ENCODE data around the gene AFAP1.

AFAP1 gene

DNA sequence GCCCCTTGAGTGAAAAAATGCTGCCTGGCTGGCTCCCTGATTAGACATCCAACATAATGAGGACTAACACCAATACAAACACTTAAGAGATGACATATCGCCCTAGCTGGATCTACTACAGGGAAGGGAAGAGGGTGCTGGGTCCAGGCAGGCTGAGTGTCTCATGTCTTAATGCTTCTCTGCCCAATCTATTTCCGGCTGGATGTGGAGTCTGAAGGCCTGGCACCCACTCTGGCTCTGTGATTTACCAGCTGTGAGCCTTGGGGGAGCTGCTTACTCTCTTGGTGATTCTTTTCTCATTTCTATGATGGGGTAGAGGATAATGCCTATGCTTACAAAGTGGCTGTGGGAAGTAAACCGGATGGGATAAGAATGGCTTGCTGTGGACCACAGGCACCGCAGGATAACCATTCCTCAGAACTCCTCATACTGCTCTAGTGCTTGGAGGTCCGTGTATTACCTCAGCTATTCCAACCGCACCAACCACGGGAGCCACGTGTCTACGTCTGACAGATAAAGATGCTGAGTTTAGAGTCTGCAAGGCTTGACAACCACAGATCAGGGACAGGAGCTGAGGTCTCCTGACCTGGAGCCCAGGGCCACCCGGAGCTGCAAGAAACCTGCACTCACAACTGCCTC is 161.7 kb downstream of the AFAP1 start:
- CTCF ChIA-PET, result interaction anchor here (1.3 to 4.0 kb wide), 4 partner anchors 8 to 27 kb away, joined by 3 to 17 read pairs (median 4); no protein-coding TSS in a partner anchor

DNA sequence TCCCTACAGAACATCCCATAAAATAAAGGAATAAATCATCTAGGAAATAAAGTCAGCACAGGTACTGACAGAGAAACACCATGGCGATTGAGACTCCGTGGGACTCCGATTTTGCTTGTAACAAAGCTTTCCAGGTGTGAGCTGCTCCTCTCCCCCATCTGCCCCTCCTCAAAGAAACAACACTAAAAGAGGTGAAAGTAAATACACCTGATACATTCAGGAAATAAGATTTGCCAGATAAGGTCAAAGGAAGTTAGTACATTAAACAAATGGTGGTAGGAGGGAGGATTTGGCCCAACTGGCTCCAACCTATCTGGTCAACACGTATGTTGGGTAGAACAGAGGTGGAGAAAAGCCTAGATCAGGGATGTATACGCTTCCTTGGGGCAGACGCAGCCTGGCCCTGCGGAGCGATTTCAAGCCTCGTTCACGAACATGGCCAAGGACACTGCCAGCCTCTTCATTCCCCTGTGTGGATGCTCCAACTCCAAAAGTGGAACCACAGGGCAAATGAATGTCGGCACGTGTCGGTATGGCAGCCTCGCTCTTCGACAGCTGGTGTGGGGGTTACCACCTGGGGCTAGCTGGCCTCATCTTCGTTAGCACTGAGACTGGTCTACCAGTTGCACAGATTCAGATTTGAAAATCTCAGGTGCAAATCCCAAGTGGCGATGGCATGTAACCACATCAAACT is 162.5 kb downstream of the AFAP1 start:
- ChIA-PET CTCF (interaction anchor here (1.4 to 4.0 kb wide), 2 partner anchors 24 to 28 kb away, joined by 3 to 17 read pairs; no protein-coding TSS in a partner anchor), POLR2A (no interaction called here)
- H3K36me3 ChIP-seq (ENCODE audit: control insufficient read depth in 4 of 4, insufficient read depth in 4 of 4, low read length in 3 of 4), result no peaks in the 10 kb centered on the region
- no peak for DNase-seq
- peaks cover 0 to 22% (median 8%) of the 10 kb centered on the region in 5 experiments for H3K27me3 ChIP-seq (replicated peaks in 2 of 5; ENCODE audit: control insufficient read depth in 4 of 5, insufficient read depth in 5 of 5, low read length in 4 of 5)
- no peak overlapping the region for H3K4me3 ChIP-seq (ENCODE audit: control insufficient read depth in 1 of 7, extremely low read depth in 1 of 7, insufficient read depth in 4 of 7, low read depth in 2 of 7, low read length in 6 of 7)
- peaks cover 0 to 18% (median 11%) of the 10 kb centered on the region in 4 experiments for H3K4me1 ChIP-seq (ENCODE audit: control extremely low read depth in 1 of 4, control insufficient read depth in 4 of 4, insufficient read depth in 4 of 4, low read length in 3 of 4)
- no peaks in the 10 kb centered on the region for H3K9me3 ChIP-seq (ENCODE audit: control extremely low read depth in 1 of 5, control insufficient read depth in 4 of 5, insufficient read depth in 2 of 5, low read depth in 1 of 5, low read length in 4 of 5)
- 98% methylated on average over 14 of the region's 17 CpGs for WGBS (ENCODE audit: insufficient coverage)
- no peak overlapping the region for H3K27ac ChIP-seq (ENCODE audit: insufficient read depth in 1 of 2, low read depth in 1 of 2, low read length in 2 of 2, poor library complexity in 1 of 2, severe bottlenecking in 2 of 2)

More for the DNA sequence above, 161.7 kb downstream of the AFAP1 start:
- Histone ChIP-seq H3K9me3 (ENCODE audit: control extremely low read depth in 1 of 5, control insufficient read depth in 4 of 5, insufficient read depth in 2 of 5, low read depth in 1 of 5, low read length in 4 of 5) (no peaks in the 10 kb centered on the region), H3K36me3 (ENCODE audit: control insufficient read depth in 4 of 4, insufficient read depth in 4 of 4, low read length in 3 of 4) (no peaks in the 10 kb centered on the region), H3K4me3 (ENCODE audit: control insufficient read depth in 1 of 7, extremely low read depth in 1 of 7, insufficient read depth in 4 of 7, low read depth in 2 of 7, low read length in 6 of 7) (no peak overlapping the region), H3K27ac (ENCODE audit: insufficient read depth in 1 of 2, low read depth in 1 of 2, low read length in 2 of 2, poor library complexity in 1 of 2, severe bottlenecking in 2 of 2) (no peak overlapping the region), H3K4me1 (ENCODE audit: control extremely low read depth in 1 of 4, control insufficient read depth in 4 of 4, insufficient read depth in 4 of 4, low read length in 3 of 4) (peaks cover 0 to 18% (median 11%) of the 10 kb centered on the region in 4 experiments), H3K27me3 (replicated peaks in 2 of 5; ENCODE audit: control insufficient read depth in 4 of 5, insufficient read depth in 5 of 5, low read length in 4 of 5) (peaks cover 0 to 15% (median 8%) of the 10 kb centered on the region in 5 experiments)
- DNase-seq, result no peak
- POLR2A ChIA-PET, result no interaction called here
- whole genome bisulfite sequencing (ENCODE audit: insufficient coverage), result 91% methylated on average over 9 of the region's 10 CpGs

DNA sequence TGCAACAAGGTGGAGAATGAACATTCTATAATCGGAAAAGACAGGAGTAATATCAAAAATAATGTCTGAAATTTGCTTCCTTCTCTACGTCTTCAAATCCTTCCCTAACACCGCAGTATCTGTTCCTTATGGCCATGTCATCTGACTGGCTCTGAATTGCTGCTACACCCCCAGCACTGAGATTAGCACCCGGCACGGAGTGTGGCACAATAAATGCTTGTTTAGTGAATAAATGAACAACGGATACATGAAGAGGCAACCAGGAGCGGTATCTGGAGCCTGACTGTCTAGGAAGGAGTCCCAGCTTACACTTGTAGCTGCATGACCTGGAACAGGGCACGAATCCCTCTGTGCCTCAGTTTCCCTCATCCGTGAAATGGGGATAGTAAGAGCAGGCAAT is 164.3 kb downstream of the AFAP1 start:
- no peaks in the 10 kb centered on the region for H3K9me3 ChIP-seq (ENCODE audit: control extremely low read depth in 1 of 5, control insufficient read depth in 4 of 5, insufficient read depth in 2 of 5, low read depth in 1 of 5, low read length in 4 of 5)
- H3K4me3 ChIP-seq (ENCODE audit: control insufficient read depth in 1 of 7, extremely low read depth in 1 of 7, insufficient read depth in 4 of 7, low read depth in 2 of 7, low read length in 6 of 7), result no peak overlapping the region
- WGBS (ENCODE audit: insufficient coverage), result 95% methylated on average over 8 of the region's 9 CpGs
- peaks cover 0 to 22% (median 8%) of the 10 kb centered on the region in 5 experiments for H3K27me3 ChIP-seq (replicated peaks in 2 of 5; ENCODE audit: control insufficient read depth in 4 of 5, insufficient read depth in 5 of 5, low read length in 4 of 5)
- no peak overlapping the region for H3K27ac ChIP-seq (ENCODE audit: insufficient read depth in 1 of 2, low read depth in 1 of 2, low read length in 2 of 2, poor library complexity in 1 of 2, severe bottlenecking in 2 of 2)
- ChIA-PET POLR2A (no interaction called here), CTCF (interaction anchor here (1.4 kb wide), 1 partner anchor 10 kb away, joined by 4 read pairs; no protein-coding TSS in a partner anchor)
- H3K36me3 ChIP-seq (ENCODE audit: control insufficient read depth in 4 of 4, insufficient read depth in 4 of 4, low read length in 3 of 4), result no peaks in the 10 kb centered on the region
- peaks cover 0 to 8% (median 0%) of the 10 kb centered on the region in 4 experiments for H3K4me1 ChIP-seq (ENCODE audit: control extremely low read depth in 1 of 4, control insufficient read depth in 4 of 4, insufficient read depth in 4 of 4, low read length in 3 of 4)
- DNase-seq, result no peak

DNA sequence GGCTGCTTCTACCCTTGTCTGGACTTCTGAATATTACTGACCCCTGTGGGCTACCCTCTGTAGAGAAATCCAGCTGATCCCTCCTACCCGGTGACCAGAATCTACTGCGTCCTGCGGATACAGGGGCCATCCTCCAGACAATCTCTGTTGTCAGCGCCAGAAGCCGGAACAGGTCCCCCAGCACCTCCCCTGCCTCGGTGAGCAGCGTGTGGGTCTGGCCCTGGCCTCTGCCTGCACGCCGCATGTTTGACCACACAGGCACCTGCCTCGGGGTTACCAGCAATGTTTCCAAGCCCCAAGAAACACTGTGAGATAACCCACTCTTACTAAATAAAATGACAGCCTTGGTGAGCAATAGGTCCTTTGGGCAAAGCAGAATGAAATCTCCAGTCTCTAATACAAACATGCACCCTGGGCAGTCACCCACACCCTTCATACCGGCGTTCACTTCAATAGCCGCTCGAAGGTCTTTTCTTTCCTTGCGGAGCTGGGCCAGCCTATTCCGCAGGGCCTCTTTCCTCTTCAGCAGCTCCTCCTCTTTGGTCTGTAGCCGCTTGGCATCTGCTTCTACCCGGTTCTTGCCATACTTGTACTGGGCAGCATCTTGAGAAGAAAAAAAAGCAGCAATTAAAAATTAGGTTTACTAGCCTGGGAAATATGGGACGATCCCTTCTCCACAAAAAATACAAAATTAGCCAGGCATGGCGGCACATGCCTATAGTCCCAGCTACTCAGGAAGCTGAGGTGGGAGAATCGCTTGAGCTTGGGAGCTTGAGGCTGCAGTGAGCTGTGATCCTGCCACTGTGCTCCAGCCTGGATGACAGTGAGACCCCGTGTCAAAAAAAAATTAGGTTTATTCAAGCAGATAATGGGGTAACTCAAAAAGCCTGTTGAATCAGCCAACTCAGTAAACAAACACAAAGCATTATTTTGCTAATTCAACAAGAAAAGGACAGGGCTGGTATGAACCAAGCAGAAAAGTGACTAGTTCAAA is 165.1 kb downstream of the AFAP1 start:
- POLR2A ChIA-PET, result no interaction called here
- peaks cover 0 to 29% (median 8%) of the 10 kb centered on the region in 5 experiments for H3K27me3 ChIP-seq (replicated peaks in 2 of 5; ENCODE audit: control insufficient read depth in 4 of 5, insufficient read depth in 5 of 5, low read length in 4 of 5)
- CTCF ChIA-PET, result interaction anchor here (1.4 to 1.6 kb wide), 2 partner anchors 11 to 30 kb away, joined by 4 read pairs; no protein-coding TSS in a partner anchor
- H3K36me3 ChIP-seq (ENCODE audit: control insufficient read depth in 4 of 4, insufficient read depth in 4 of 4, low read length in 3 of 4), result no peaks in the 10 kb centered on the region
- no peak overlapping the region for H3K27ac ChIP-seq (ENCODE audit: insufficient read depth in 1 of 2, low read depth in 1 of 2, low read length in 2 of 2, poor library complexity in 1 of 2, severe bottlenecking in 2 of 2)
- DNase-seq, result no peak
- 94% methylated on average over 19 of the region's 22 CpGs for WGBS (ENCODE audit: insufficient coverage)
- H3K4me1 ChIP-seq (ENCODE audit: control extremely low read depth in 1 of 4, control insufficient read depth in 4 of 4, insufficient read depth in 4 of 4, low read length in 3 of 4), result peaks cover 0 to 8% (median 0%) of the 10 kb centered on the region in 4 experiments
- H3K4me3 ChIP-seq (ENCODE audit: control insufficient read depth in 1 of 7, extremely low read depth in 1 of 7, insufficient read depth in 4 of 7, low read depth in 2 of 7, low read length in 6 of 7), result no peak overlapping the region
- H3K9me3 ChIP-seq (ENCODE audit: control extremely low read depth in 1 of 5, control insufficient read depth in 4 of 5, insufficient read depth in 2 of 5, low read depth in 1 of 5, low read length in 4 of 5), result no peaks in the 10 kb centered on the region

DNA sequence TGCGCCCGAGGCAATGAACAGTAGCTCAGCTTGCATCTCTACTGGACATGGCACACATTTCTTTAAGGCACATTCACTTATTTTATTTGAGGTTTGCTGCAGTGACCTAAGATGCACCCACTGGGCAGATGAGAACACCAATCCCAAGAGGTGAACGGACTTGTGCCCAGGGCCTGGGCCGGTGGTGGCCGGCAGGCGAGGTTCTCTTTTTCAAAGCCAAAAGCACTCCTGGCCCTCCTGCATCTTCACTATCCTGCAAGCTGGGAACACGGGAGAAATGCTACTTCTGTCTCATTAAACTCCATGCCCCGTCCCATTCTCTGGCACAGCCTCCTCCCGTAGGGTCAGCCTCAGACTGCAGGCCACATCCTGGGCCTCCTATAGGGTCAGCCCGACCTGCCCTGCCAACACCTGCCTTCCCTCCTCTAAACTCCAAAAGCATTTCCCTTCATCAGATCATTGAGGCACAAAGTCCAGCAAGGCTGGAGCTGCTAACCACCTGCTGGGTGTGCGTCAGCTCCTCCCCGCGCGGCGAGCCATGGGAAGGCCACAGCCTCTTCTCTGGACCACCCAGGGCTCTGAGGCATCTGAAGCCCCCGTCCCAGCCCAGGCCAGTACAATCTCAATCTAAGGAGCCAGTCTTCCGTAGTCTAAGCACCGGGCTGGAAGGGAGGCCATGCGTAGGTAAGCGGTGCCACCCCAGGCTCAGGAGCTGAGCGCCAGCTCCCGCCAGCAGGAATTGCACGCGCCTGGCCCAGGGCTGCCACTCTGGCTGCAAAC is 166.1 kb downstream of the AFAP1 start:
- no peak overlapping the region for H3K27ac ChIP-seq (ENCODE audit: insufficient read depth in 1 of 2, low read depth in 1 of 2, low read length in 2 of 2, poor library complexity in 1 of 2, severe bottlenecking in 2 of 2)
- no peak overlapping the region for H3K4me3 ChIP-seq (ENCODE audit: control insufficient read depth in 1 of 7, extremely low read depth in 1 of 7, insufficient read depth in 4 of 7, low read depth in 2 of 7, low read length in 6 of 7)
- POLR2A ChIA-PET, result no interaction called here
- DNase-seq, result no peak
- peaks cover 0 to 6% (median 0%) of the 10 kb centered on the region in 4 experiments for H3K4me1 ChIP-seq (ENCODE audit: control extremely low read depth in 1 of 4, control insufficient read depth in 4 of 4, insufficient read depth in 4 of 4, low read length in 3 of 4)
- CTCF ChIA-PET, result interaction anchor here (0.9 to 1.6 kb wide), 4 partner anchors 9 to 45 kb away, joined by 3 to 10 read pairs (median 4); no protein-coding TSS in a partner anchor
- WGBS (ENCODE audit: insufficient coverage), result 95% methylated on average over 22 of the region's 24 CpGs
- peaks cover 0 to 39% (median 8%) of the 10 kb centered on the region in 5 experiments for H3K27me3 ChIP-seq (replicated peaks in 2 of 5; ENCODE audit: control insufficient read depth in 4 of 5, insufficient read depth in 5 of 5, low read length in 4 of 5)
- H3K9me3 ChIP-seq (ENCODE audit: control extremely low read depth in 1 of 5, control insufficient read depth in 4 of 5, insufficient read depth in 2 of 5, low read depth in 1 of 5, low read length in 4 of 5), result no peaks in the 10 kb centered on the region
- no peaks in the 10 kb centered on the region for H3K36me3 ChIP-seq (ENCODE audit: control insufficient read depth in 4 of 4, insufficient read depth in 4 of 4, low read length in 3 of 4)

DNA sequence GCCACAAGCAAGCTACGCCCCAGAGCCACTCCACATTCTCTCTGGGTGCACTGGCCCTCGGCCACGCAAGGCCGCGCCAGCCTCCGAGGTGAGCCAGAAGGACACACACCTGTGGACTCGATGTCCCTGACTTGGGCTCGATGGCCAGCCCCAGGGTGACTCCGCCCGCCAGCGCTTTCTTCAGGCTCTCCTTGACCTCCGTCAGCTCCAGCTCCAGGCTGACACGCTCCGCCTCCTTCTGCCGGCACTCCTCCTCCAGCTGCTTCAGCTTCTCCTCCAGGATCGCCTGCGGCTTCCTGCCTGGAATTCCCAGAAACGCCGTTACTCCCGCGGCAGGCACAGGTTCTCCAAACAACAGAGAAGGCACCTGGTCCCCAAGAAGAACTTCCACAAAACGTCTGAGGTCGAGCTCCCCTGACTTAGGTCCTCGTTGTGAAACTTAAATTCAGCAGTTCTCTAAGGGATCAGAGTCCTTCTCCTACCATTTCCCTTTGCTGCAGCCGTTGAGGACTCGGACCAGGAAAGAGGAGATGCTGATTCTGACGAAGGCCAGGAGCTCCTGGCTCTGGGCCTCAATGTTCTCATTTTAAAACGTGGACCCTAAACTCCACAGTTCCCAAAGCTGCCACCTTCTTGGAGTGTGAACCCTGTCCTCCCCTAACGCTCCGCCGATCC is 166.8 kb downstream of the AFAP1 start:
- Histone ChIP-seq H3K4me1 (ENCODE audit: control extremely low read depth in 1 of 4, control insufficient read depth in 4 of 4, insufficient read depth in 4 of 4, low read length in 3 of 4) (peaks cover 0 to 6% (median 0%) of the 10 kb centered on the region in 4 experiments), H3K36me3 (ENCODE audit: control insufficient read depth in 4 of 4, insufficient read depth in 4 of 4, low read length in 3 of 4) (no peaks in the 10 kb centered on the region), H3K9me3 (ENCODE audit: control extremely low read depth in 1 of 5, control insufficient read depth in 4 of 5, insufficient read depth in 2 of 5, low read depth in 1 of 5, low read length in 4 of 5) (no peaks in the 10 kb centered on the region), H3K27me3 (replicated peaks in 2 of 5; ENCODE audit: control insufficient read depth in 4 of 5, insufficient read depth in 5 of 5, low read length in 4 of 5) (peaks cover 0 to 47% (median 8%) of the 10 kb centered on the region in 5 experiments), H3K27ac (ENCODE audit: insufficient read depth in 1 of 2, low read depth in 1 of 2, low read length in 2 of 2, poor library complexity in 1 of 2, severe bottlenecking in 2 of 2) (no peak overlapping the region), H3K4me3 (ENCODE audit: control insufficient read depth in 1 of 7, extremely low read depth in 1 of 7, insufficient read depth in 4 of 7, low read depth in 2 of 7, low read length in 6 of 7) (no peak overlapping the region)
- CTCF ChIA-PET, result interaction anchor here (0.9 to 1.6 kb wide), 4 partner anchors 10 to 46 kb away, joined by 3 to 10 read pairs (median 4); no protein-coding TSS in a partner anchor
- WGBS (ENCODE audit: insufficient coverage), result 86% methylated on average over 31 of the region's 31 CpGs
- no peak for DNase-seq
- POLR2A ChIA-PET, result no interaction called here
